C1 segment of cervical spinal cord (tissue), 14 donors: ENCODE data around the gene NEDD4L.
A peak's percentile ranks its signal among the peaks of the same experiment; 100 is the strongest.
"Not testable (repeated sequence)": the region's sequence is repeated elsewhere in the genome, so short reads cannot be mapped to it uniquely, and the experiment has no call there.

Source experiments
- DNase-seq, 14 donors: peaks; one replicate each; lab custom pipeline; 2025; lab: John Stamatoyannopoulos, UW

The NEDD4L gene

DNA sequence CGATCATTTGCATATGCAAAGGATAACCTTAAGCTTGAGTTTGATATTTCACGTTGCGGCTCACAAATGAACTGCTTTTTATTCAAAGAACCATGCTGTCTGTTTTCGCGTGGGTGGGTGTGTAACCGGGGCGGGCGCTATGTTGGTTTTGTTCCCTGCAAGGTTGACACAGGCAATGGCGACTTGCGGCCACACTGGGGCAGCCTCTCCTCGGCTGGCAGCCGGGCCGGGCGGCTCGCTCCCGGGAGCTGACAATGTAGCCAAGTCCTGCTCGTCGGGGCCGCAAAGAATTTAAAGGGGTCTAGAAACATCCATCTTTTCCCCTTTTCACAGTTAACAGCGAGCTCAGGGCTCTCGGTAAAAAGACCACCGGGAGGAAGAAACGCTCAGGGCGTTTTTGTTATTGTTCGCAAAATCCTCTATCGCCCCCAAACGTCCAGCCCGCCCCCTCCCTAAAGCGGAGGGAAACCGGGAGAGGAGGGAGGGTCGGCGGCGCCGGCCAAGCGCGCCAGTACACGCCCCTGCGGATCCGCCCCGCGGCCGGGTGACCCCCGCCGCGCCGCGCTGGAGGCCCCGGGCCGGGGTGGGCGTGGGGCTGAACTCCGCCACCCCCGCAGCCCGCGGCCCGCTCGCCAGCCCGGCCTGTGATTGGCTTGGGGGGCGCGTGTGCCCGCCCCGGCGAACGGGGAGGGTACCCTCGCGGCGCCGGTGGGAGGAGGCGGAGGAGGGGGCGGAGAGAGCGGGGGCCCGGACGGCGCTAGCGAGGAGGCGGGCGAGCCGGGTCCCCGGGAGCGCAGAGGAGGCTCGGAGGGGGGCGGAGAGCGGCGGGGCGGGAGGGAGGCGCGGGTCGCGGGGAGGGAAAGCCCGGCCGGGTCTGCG lies at the start of gene NEDD4L:
Gene NEDD4L (plus strand): TSS at position 736 of the 879 bp plus-strand sequence. CDS start 435 bp downstream, outside the sequence.
- DNase-seq: peak; percentile 11 to 86 (median 74)

DNA sequence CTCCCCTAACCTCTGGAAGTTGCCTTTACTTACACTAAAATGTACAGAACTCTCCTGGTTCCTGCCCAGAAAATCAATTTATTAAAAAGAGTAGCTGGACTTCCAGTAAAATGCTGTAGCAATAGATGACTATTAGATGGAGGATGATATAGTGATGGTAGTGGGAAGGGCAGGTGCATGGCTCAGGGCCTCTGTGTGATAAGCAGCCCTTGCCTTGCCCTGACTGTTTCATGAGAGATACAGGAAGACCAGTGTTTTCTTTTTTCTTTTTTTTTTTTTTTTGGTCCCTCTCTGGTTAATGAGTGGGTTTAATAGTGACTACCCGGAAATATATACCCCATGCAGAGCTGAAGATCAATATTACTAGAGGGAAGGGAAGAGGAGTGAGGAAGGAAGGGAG lies 48.7 kb upstream of the NEDD4L start:
- no peak for DNase-seq

- not testable (repeated sequence) for DNase-seq
Measured at GRCh38 chr18:57996894-57997293, 47.1 kb upstream of the NEDD4L start.

- no peak for DNase-seq
Measured at GRCh38 chr18:57997820-57998219, 46.2 kb upstream of the NEDD4L start.

GRCh38 chr18:57998461-57998860 lies 45.6 kb upstream of the NEDD4L start:
- no peak for DNase-seq

GRCh38 chr18:58004317-58004716 lies 39.7 kb upstream of the NEDD4L start:
- DNase-seq: no peak

GRCh38 chr18:58005011-58005410 lies 39.0 kb upstream of the NEDD4L start:
- DNase-seq: no peak

DNA sequence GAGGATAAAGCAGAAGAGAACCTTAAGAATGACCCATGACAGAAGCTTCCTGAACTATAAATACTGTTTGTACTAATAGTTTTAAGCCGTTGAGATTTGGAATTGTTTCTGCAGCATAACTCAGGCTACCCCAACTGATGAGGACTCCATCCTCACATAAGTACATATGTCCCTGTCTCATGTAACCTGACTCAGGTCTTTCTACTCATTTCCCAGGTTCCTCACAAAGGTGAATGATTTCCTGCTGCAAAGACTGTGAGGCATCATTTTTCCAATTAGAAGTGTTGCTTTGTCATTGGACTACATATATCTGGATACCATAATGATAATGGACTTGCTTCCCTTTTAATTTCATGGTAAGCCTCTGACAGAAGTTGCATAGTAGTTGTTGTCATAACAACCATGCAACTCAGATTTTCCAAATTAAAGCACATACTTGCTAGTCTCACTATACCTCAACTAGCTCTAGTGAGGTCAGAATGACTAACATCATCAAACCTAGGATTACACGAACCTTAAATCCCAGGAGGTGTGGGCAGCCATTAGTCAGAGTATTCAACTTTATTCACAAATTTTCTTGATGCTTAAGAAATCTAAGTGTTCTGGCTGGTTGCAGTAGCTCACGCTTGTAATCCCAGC lies 38.0 kb upstream of the NEDD4L start:
- no peak for DNase-seq

- DNase-seq: no peak
Measured at GRCh38 chr18:58009166-58009565, 34.9 kb upstream of the NEDD4L start.

- no peak for DNase-seq
Measured at GRCh38 chr18:58010265-58010664, 33.8 kb upstream of the NEDD4L start.

DNA sequence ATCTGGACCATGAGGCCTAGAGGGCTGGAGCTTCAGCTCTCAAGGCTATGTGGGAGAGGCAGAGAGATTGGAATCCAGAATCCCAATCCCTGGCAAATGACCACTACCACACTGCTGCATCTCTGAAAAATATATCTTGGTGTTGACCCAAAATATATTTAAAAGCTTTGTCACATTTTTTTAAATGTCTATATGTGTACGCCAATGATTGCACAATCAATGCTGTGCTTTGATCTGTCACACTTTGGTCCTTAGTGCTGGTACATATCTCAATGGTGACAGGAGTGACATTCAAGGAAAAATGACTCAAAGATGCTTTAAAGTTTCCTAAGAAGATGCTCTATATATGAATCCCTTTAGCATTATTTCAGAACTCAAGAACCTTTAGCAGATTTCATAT lies 31.7 kb upstream of the NEDD4L start:
- DNase-seq: no peak

DNA sequence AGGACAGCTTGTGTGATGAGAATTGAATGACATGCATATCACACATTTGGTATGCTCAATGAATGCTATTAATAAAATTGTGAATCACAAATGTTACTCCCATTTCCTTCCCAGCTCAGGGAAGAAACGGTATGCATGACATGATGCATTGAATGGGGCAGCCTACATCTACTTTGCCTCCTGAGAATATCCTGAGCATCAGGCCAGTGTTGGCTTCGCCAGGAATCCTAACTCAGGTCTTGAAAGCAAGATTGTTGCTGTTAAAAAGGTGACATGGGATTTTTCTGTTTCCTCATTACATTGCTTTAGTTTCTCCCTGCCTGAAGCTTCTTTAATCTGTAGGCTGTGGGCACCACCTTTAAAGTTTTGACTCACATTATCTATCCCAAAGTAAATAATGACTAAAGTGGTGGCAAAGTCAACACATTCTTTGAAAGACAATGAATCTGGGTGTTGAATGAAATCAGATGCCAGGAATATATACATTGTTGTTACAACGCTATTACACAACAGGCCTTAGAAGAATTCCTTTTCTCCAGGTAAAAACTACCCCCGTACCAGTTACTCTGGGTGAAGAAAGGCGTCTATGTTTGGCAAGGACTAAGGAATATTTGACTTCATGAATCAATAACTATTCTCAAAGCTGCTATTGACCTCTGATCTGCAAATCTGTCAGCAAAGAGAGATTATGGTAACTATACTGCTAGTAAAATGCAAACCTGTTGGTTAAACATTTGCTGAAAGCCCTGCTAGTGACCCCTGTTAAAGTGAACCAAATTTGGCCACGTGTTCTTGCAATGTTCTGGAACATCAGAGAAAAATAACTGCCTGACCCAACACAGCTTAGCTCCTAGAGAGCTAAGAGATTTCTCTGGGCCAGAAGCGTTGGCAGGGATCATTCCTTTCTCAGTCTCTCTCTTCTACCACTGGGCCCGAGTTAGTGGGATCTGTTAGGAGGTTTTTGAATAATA lies 30.5 kb upstream of the NEDD4L start:
- DNase-seq: no peak

DNA sequence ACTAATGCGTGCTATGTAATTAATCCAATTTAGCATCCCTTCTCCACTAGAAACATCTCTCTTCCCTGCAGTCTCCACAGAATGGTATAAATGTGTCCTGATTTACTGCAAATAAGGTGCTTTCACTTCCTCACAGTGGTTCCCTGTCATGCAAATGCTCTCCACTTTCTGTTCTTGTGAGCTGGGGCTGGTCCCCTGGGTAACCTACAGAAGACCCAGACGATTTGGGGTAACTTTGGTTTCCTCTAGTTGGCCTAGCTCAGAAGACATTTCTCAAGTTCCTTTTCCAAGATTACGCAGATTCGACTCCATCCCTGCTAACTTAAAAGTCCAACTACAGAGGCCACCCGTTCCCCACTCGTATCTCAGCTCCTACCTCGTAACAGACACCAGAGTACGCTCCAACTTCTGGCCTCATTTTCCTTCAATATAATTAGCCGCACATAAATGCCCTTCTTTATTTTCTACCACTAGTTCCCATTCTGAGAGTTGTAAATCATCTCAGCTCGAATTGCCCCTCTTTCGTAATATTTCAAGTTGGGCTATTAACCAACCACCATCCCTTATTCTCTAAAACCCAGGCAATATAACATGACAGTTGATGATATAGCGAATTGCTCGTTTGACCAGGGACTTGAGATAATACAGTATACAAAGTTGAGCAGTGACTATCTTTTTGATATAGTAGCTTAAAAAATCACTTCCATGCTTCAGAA lies 28.8 kb upstream of the NEDD4L start:
- DNase-seq: peak in 4 of 14 donors; percentile 2 to 12 (median 3)

DNA sequence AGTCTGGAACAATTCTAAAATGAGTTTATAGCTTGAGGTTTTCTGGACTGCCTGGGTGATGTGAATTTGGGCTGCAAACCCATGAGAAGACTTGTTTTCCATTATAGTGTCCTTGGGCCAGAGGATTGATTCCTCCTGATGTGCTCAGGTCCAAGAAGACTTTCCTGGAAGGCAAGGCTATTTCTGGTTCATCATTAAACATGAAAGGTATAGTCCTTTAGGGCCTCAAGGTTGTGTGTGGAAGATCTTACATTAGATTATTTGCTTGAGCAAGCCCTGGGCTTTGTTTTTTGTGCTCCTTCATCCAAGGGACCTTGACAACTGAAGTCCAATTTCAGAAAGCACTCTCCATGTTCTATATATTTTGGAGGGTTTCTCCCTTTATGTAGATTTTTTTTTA lies 26.8 kb upstream of the NEDD4L start:
- DNase-seq: no peak

GRCh38 chr18:58020567-58021107 lies 23.4 kb upstream of the NEDD4L start:
- no peak for DNase-seq

GRCh38 chr18:58021504-58021903 lies 22.5 kb upstream of the NEDD4L start:
- no peak for DNase-seq

DNA sequence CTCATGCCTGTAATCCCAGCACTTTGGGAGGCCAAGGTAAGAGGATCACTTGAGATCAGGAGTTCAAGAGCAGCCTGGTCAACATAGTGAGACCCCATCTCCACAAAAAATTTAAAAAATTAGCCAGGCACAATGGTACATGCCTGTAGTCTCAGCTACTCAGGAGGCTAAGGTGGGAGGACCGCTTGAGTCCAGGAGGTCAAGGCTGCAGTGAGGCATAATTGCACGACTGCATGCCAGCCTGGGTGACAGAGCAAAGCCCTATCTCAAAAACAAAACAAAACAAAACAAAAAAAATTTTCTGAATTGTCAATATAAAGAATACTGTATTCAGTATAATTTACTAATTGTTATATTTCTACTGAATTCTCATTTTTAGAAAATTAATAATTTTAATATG lies 20.9 kb upstream of the NEDD4L start:
- no peak for DNase-seq

- DNase-seq: no peak
Measured at GRCh38 chr18:58024139-58024538, 19.9 kb upstream of the NEDD4L start.

- no peak for DNase-seq
Measured at GRCh38 chr18:58025205-58025604, 18.8 kb upstream of the NEDD4L start.

DNA sequence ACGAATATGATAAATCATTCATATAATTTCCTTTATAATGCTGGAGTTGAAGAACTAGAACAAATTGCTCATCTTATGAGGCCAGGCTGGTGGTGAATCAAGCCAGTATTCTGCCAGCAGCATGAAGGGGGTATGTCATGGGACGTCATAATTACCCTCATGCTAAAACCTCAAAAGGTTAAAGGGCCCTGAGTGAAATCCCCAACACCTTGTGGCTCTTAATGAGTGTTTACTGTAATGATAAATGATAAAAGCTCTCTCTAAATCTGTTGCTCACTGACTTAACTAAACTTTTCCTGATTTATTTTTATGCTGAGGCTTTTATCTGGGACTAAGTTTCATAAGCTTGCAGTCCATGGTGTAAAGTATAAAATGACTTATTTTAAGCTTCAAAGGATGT lies 18.3 kb upstream of the NEDD4L start:
- DNase-seq: no peak

DNA sequence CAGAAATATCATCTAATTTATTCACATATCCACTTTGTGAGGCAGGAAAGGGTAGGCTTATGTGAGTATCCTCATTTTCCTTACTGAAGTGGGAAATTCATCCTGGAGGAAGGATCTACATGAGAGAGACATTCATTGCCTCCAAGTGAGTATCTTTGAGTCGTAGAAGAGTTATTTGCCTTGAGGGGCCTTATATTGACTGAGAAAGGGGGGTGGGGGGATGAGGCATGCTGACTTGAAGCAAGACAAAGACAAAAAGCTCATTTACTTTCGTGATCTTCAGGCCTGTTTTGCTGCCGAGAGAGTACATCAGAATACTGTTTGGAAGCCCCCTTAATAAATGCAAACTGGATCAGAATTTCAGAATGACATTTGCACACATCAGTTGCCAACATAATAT lies 17.6 kb upstream of the NEDD4L start:
- DNase-seq: no peak
